HepG2 (cell line): ENCODE data around the gene ZNF428. TPM values are rescaled to one million over a fixed set of nuclear protein-coding genes. Genes with fewer than 3 reads are reported as not detected.

Source experiments
- AKAP8 ChIP-seq: sonication (generic); formaldehyde crosslinking; IDR thresholded peaks from 2 replicates; pipeline ENCODE4 v1.5.1; 2020; ENCODE audit warnings: mild to moderate bottlenecking, missing genetic modification reagents
- GATAD2A ChIP-seq: IDR thresholded peaks from 2 replicates; pipeline ENCODE4 v1.6.1; 2016
- GPN1 ChIP-seq: sonication (generic); formaldehyde crosslinking; IDR thresholded peaks from 2 replicates; pipeline ENCODE4 v1.5.1; 2020; ENCODE audit warnings: missing genetic modification reagents, borderline replicate concordance
- ISX ChIP-seq: sonication (generic); formaldehyde crosslinking; conservative IDR thresholded peaks from 2 replicates; pipeline ENCODE4 v1.5.0; 2020; ENCODE audit warnings: missing genetic modification reagents
- NPAS2 ChIP-seq: sonication (generic); formaldehyde crosslinking; IDR thresholded peaks from 2 replicates; pipeline ENCODE4 v1.8.0; 2022; ENCODE audit warnings: mild to moderate bottlenecking, missing genetic modification reagents, borderline replicate concordance
- PHF21A ChIP-seq: sonication (generic); formaldehyde crosslinking; IDR thresholded peaks from 2 replicates; pipeline ENCODE4 v1.5.0; 2020; ENCODE audit warnings: mild to moderate bottlenecking, missing genetic modification reagents
- RARG ChIP-seq: sonication (generic); formaldehyde crosslinking; IDR thresholded peaks from 2 replicates; pipeline ENCODE4 v1.4.0; 2020; ENCODE audit warnings: low read depth, mild to moderate bottlenecking, missing genetic modification reagents
- SALL1 ChIP-seq: sonication (generic); formaldehyde crosslinking; IDR thresholded peaks from 2 replicates; pipeline ENCODE4 v1.8.0; 2022; ENCODE audit warnings: mild to moderate bottlenecking, missing genetic modification reagents
- YY1 ChIP-seq: IDR thresholded peaks from 2 replicates; pipeline ENCODE4 v1.6.1; 2011; ENCODE audit warnings: low read length, low read depth, moderate library complexity, mild to moderate bottlenecking; ENCODE audit not compliant: insufficient read depth, insufficient replicate concordance
- ZMYM4 ChIP-seq: sonication (generic); formaldehyde crosslinking; IDR thresholded peaks from 2 replicates; pipeline ENCODE4 v1.8.1; 2023; ENCODE audit warnings: mild to moderate bottlenecking, missing genetic modification reagents
- ZNF101 ChIP-seq: sonication (generic); formaldehyde crosslinking; IDR thresholded peaks from 2 replicates; pipeline ENCODE4 v1.4.0; 2020; ENCODE audit warnings: mild to moderate bottlenecking, low read depth, missing genetic modification reagents, borderline replicate concordance
- ZNF230 ChIP-seq: sonication (generic); formaldehyde crosslinking; IDR thresholded peaks from 2 replicates; pipeline ENCODE4 v1.4.0; 2020; ENCODE audit warnings: mild to moderate bottlenecking, missing genetic modification reagents
- ZNF281 ChIP-seq: sonication (generic); formaldehyde crosslinking; IDR thresholded peaks from 2 replicates; pipeline ENCODE4 v1.4.0; 2020; ENCODE audit warnings: missing genetic modification reagents, borderline replicate concordance
- ZNF333 ChIP-seq: sonication (generic); formaldehyde crosslinking; IDR thresholded peaks from 2 replicates; pipeline ENCODE4 v1.4.0; 2020; ENCODE audit warnings: mild to moderate bottlenecking, missing genetic modification reagents, borderline replicate concordance
- ZNF382 ChIP-seq: sonication (generic); formaldehyde crosslinking; IDR thresholded peaks from 2 replicates; pipeline ENCODE4 v1.5.0; 2020; ENCODE audit warnings: missing genetic modification reagents, mild to moderate bottlenecking, borderline replicate concordance
- polyA plus RNA-seq, 8 experiments: library from polyadenylated mRNA; depleted of rRNA in 3 of 8; stranded (reverse) in 7 of 8; unstranded in 1 of 8; fragments of >200 nt; fragmentation: Illumina TruSeq in 4 of 8; extraction: Trizol in 4 of 8; gene quantifications; 2 replicates each; pipeline versions ENCODE4 v1.2.1 to v1.2.3, GENCODE V29; 2011 to 2016; ENCODE audit warnings: low read depth in 4 of 8, missing spikeins in 1 of 8, mixed read lengths in 1 of 8; ENCODE audit not compliant: insufficient read depth in 1 of 8
- total RNA-seq, 5 experiments: library from RNA; depleted of rRNA; stranded (reverse); fragments of >200 nt; fragmentation: Illumina TruSeq; extraction: Trizol; gene quantifications; 2 replicates each; pipeline ENCODE4 v1.2.3, GENCODE V29; 2016; ENCODE audit warnings: low read depth in 1 of 5
- TF ChIP-seq, protein P1 (sequence below): sonication (generic); formaldehyde crosslinking; IDR thresholded peaks from 2 replicates; pipeline ENCODE4 v1.8.1; 2023; ENCODE audit warnings: mild to moderate bottlenecking, inconsistent platforms, moderate library complexity, missing genetic modification reagents, borderline replicate concordance
- TF ChIP-seq, protein P2 (sequence below): sonication (generic); formaldehyde crosslinking; IDR thresholded peaks from 2 replicates; pipeline ENCODE4 v1.5.0; 2020; ENCODE audit warnings: mild to moderate bottlenecking, missing genetic modification reagents
- TF ChIP-seq, protein P3 (sequence below): sonication (generic); formaldehyde crosslinking; IDR thresholded peaks from 2 replicates; pipeline ENCODE4 v1.5.1; 2020; ENCODE audit warnings: mild to moderate bottlenecking, missing genetic modification reagents
- TF ChIP-seq, protein P4 (sequence below): sonication (generic); formaldehyde crosslinking; IDR thresholded peaks from 2 replicates; pipeline ENCODE4 v1.4.0; 2020; ENCODE audit warnings: mild to moderate bottlenecking, missing genetic modification reagents

The ZNF428 gene
- total and polyA plus RNA-seq, 2 of the 13 experiments (the other 11 are each of a cell fraction or from before 2014, with no cell fraction given), result 10.4 to 26.9 TPM

- TF ChIP-seq RARG (CRISPR knock-in tag) (no peak), ISX (no peak), GATAD2A (CRISPR knock-in tag) (no peak), YY1 (peak; percentile 76), SALL1 (CRISPR knock-in tag) (no peak; the same call in 1 of the 2 replicates), ZNF101 (no peak), ZMYM4 (CRISPR knock-in tag) (peak; percentile 31; the same call in 1 of the 2 replicates), NPAS2 (no peak), PHF21A (CRISPR knock-in tag) (no peak), ZNF333 (CRISPR knock-in tag) (no peak), ZNF281 (peak; percentile 39; the same call in 1 of the 2 replicates), ZNF382 (CRISPR knock-in tag) (no peak), AKAP8 (CRISPR knock-in tag) (no peak), ZNF230 (CRISPR knock-in tag) (no peak), GPN1 (CRISPR knock-in tag) (no peak)
- TF ChIP-seq, protein P1, sequence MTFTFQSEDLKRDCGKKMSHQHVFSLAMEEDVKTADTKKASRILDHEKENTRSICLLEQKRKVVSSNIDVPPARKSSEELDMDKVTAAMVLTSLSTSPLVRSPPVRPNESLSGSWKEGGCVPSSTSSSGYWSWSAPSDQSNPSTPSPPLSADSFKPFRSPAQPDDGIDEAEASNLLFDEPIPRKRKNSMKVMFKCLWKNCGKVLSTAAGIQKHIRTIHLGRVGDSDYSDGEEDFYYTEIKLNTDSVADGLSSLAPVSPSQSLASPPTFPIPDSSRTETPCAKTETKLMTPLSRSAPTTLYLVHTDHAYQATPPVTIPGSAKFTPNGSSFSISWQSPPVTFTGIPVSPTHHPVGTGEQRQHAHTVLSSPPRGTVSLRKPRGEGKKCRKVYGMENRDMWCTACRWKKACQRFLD (CRISPR knock-in tag), result no peak
- TF ChIP-seq, protein P2, sequence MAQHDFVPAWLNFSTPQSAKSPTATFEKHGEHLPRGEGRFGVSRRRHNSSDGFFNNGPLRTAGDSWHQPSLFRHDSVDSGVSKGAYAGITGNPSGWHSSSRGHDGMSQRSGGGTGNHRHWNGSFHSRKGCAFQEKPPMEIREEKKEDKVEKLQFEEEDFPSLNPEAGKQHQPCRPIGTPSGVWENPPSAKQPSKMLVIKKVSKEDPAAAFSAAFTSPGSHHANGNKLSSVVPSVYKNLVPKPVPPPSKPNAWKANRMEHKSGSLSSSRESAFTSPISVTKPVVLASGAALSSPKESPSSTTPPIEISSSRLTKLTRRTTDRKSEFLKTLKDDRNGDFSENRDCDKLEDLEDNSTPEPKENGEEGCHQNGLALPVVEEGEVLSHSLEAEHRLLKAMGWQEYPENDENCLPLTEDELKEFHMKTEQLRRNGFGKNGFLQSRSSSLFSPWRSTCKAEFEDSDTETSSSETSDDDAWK (CRISPR knock-in tag), result no peak
- TF ChIP-seq, protein P3, sequence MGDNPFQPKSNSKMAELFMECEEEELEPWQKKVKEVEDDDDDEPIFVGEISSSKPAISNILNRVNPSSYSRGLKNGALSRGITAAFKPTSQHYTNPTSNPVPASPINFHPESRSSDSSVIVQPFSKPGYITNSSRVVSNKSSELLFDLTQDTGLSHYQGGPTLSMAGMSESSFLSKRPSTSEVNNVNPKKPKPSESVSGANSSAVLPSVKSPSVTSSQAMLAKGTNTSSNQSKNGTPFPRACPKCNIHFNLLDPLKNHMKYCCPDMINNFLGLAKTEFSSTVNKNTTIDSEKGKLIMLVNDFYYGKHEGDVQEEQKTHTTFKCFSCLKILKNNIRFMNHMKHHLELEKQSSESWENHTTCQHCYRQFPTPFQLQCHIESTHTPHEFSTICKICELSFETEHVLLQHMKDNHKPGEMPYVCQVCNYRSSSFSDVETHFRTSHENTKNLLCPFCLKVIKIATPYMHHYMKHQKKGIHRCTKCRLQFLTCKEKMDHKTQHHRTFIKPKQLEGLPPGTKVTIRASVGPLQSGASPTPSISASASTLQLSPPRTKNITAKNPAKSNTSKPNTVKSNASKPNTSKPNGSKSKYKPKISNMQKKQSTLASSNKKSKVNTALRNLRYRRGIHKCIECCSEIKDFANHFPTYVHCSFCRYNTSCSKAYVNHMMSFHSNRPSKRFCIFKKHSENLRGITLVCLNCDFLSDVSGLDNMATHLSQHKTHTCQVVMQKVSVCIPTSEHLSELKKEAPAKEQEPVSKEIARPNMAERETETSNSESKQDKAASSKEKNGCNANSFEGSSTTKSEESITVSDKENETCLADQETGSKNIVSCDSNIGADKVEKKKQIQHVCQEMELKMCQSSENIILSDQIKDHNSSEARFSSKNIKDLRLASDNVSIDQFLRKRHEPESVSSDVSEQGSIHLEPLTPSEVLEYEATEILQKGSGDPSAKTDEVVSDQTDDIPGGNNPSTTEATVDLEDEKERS (CRISPR knock-in tag), result no peak
- TF ChIP-seq, protein P4, sequence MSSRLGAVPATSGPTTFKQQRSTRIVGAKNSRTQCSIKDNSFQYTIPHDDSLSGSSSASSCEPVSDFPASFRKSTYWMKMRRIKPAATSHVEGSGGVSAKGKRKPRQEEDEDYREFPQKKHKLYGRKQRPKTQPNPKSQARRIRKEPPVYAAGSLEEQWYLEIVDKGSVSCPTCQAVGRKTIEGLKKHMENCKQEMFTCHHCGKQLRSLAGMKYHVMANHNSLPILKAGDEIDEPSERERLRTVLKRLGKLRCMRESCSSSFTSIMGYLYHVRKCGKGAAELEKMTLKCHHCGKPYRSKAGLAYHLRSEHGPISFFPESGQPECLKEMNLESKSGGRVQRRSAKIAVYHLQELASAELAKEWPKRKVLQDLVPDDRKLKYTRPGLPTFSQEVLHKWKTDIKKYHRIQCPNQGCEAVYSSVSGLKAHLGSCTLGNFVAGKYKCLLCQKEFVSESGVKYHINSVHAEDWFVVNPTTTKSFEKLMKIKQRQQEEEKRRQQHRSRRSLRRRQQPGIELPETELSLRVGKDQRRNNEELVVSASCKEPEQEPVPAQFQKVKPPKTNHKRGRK (CRISPR knock-in tag), result no peak
Measured at GRCh38 chr19:43575156-43575950, 44.1 kb downstream of the ZNF428 start, which contains the start of the genes PINLYP and XRCC1 (continued).
